ENCODE results near the gene TNNT1.

DNA sequence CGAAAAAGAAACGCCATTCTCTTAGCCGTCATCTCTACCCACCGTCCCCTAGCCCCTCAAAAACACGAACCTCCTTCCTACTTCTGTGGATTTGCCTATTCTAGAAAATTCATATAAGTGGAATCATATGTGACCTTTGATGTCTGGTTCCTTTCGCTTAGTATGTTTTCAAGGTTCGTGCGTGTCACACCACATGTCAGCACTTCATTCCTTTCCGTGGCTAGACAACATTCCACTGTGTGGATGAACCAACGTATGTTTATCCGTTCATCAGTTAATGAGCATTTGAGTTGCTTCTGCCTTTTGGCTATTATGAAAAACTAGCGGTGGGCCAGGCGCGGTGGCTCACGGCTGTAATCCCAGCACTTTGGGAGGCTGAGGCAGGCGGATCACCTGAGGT is 17.6 kb downstream of the TNNT1 start:
- TF ChIP-seq POLR2AphosphoS5 (IDR thresholded peaks at IDR 0.05; ENCODE audit: insufficient read depth, low read depth, low read length) (no peak), POLR2A (IDR thresholded peaks at IDR 0.05; ENCODE audit: low read depth, low read length) (no peak), JUN (IDR thresholded peaks at IDR 0.05; ENCODE audit: borderline replicate concordance, insufficient read depth, insufficient read length, low read depth) (no peak), EZH2 (IDR thresholded peaks at IDR 0.05; ENCODE audit: borderline replicate concordance, low read depth, low read length, severe bottlenecking) (no peak), MYC (IDR thresholded peaks at IDR 0.05; ENCODE audit: low read depth, low read length) (no peak), FOS (IDR thresholded peaks at IDR 0.05; ENCODE audit: borderline replicate concordance, insufficient read depth, low read length) (no peak)
- TF ChIP-seq, protein P1, sequence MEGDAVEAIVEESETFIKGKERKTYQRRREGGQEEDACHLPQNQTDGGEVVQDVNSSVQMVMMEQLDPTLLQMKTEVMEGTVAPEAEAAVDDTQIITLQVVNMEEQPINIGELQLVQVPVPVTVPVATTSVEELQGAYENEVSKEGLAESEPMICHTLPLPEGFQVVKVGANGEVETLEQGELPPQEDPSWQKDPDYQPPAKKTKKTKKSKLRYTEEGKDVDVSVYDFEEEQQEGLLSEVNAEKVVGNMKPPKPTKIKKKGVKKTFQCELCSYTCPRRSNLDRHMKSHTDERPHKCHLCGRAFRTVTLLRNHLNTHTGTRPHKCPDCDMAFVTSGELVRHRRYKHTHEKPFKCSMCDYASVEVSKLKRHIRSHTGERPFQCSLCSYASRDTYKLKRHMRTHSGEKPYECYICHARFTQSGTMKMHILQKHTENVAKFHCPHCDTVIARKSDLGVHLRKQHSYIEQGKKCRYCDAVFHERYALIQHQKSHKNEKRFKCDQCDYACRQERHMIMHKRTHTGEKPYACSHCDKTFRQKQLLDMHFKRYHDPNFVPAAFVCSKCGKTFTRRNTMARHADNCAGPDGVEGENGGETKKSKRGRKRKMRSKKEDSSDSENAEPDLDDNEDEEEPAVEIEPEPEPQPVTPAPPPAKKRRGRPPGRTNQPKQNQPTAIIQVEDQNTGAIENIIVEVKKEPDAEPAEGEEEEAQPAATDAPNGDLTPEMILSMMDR (IDR thresholded peaks at IDR 0.05; ENCODE audit: extremely low read depth in 1 of 2, insufficient read depth in 1 of 2, low read depth in 1 of 2, low read length in 2 of 2) = no peak
- TF ChIP-seq, protein P2, sequence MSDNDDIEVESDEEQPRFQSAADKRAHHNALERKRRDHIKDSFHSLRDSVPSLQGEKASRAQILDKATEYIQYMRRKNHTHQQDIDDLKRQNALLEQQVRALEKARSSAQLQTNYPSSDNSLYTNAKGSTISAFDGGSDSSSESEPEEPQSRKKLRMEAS (IDR thresholded peaks at IDR 0.05; ENCODE audit: insufficient read depth, insufficient read length) = no peak
